Measurements from ENCODE around the gene UBE2J2.

Gene UBE2J2

DNA sequence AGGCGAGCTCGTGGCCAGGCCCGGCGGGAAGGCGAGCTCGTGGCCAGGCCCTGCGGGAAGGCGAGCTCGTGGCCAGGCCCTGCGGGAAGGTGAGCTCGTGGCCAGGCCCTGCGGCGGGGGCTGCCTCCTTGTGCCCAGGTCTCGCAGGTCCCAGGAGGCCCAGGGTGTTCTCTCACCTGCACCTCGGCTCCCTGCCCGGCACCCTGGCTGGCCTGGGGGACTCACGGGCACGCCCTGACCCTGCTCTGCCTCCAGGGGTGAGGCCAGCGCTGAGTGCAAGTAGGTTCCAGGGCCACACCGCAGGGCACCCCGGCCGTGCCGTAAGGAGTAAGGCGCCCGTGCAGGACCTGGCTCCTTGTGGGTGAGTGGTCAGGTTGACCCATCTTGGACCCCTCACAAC, 46.3 kb downstream of the UBE2J2 start:
- H3F3A ChIP-seq (ENCODE audit: control insufficient read depth, insufficient read depth): no peaks in the 10 kb centered on the region
- no peaks in the 10 kb centered on the region for H3K27me3 ChIP-seq (ENCODE audit: control insufficient read depth, low read length)
- no peaks in the 10 kb centered on the region for H3K9me3 ChIP-seq (ENCODE audit: control insufficient read depth, insufficient read depth, low read length)
- TF ChIP-seq, protein P1, sequence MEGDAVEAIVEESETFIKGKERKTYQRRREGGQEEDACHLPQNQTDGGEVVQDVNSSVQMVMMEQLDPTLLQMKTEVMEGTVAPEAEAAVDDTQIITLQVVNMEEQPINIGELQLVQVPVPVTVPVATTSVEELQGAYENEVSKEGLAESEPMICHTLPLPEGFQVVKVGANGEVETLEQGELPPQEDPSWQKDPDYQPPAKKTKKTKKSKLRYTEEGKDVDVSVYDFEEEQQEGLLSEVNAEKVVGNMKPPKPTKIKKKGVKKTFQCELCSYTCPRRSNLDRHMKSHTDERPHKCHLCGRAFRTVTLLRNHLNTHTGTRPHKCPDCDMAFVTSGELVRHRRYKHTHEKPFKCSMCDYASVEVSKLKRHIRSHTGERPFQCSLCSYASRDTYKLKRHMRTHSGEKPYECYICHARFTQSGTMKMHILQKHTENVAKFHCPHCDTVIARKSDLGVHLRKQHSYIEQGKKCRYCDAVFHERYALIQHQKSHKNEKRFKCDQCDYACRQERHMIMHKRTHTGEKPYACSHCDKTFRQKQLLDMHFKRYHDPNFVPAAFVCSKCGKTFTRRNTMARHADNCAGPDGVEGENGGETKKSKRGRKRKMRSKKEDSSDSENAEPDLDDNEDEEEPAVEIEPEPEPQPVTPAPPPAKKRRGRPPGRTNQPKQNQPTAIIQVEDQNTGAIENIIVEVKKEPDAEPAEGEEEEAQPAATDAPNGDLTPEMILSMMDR (IDR thresholded peaks at IDR 0.05; ENCODE audit: low read depth, low read length, poor library complexity, severe bottlenecking): no peak
- TF ChIP-seq EZH2phosphoT487 (IDR thresholded peaks at IDR 0.05; ENCODE audit: borderline replicate concordance, low read length): no peak
- H3K27ac ChIP-seq (ENCODE audit: low read depth, low read length): no peak overlapping the region
- peaks cover 11% of the 10 kb centered on the region for H3K4me1 ChIP-seq (ENCODE audit: control insufficient read depth, low read length)
- no peak overlapping the region for H3K4me3 ChIP-seq (ENCODE audit: low read length)
- no peaks in the 10 kb centered on the region; the same call in 1 of the 2 replicates for H4K20me1 ChIP-seq (ENCODE audit: control insufficient read depth, insufficient read depth, low read depth, low read length)
- no peak overlapping the region for H3K4me2 ChIP-seq (ENCODE audit: low read length)
- H3K79me2 ChIP-seq (ENCODE audit: control insufficient read depth, low read length): peaks cover 75% of the 10 kb centered on the region
- peaks cover 77% of the 10 kb centered on the region for H3K36me3 ChIP-seq (ENCODE audit: control insufficient read depth, low read length)
- H3K9me2 ChIP-seq (replicated peaks; ENCODE audit: control insufficient read depth, low read length): no peaks in the 10 kb centered on the region

DNA sequence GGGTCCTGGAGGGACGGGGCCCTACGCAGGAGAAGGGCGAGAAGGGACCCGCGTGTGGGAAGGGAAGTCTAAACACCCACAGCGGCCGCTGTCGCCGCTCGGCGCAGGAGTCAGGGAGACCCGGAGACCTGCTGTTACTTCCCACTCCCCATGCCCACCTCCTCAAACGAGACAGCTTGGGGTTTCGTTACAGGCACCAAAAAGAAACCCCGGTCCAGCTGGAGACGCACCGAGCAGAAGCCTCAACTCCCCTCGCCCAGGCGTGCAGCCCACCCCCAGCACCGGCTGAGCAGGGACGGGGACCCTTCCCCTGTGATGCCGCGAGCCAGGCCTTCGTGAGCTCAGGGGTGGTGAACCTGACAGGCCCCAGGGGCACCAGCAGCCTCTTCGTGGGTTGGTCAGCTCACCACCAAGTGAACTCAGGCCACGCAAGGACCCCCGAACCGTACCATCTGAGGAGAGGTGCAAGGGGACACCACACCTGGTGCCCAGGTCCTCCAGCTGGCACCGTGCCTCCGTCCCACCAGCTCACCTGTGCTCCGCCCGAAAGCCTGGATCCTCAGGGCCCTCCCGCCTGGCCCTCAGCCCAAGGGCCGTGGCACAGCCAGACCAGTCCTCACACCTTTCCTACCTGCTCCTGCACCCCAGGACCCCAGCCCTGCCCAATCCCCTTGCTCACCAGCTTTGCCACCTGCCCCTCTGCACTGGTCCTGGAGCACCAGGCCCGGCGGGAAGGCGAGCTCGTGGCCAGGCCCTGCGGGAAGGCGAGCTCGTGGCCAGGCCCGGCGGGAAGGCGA, 46.9 kb downstream of the UBE2J2 start:
- H3K36me3 ChIP-seq (ENCODE audit: control insufficient read depth, low read length): peaks cover 81% of the 10 kb centered on the region
- H3K4me1 ChIP-seq (ENCODE audit: control insufficient read depth, low read length): peaks cover 11% of the 10 kb centered on the region
- no peak overlapping the region for H3K4me2 ChIP-seq (ENCODE audit: low read length)
- no peaks in the 10 kb centered on the region for H3K9me2 ChIP-seq (replicated peaks; ENCODE audit: control insufficient read depth, low read length)
- H3K27me3 ChIP-seq (ENCODE audit: control insufficient read depth, low read length): no peaks in the 10 kb centered on the region
- peaks cover 75% of the 10 kb centered on the region for H3K79me2 ChIP-seq (ENCODE audit: control insufficient read depth, low read length)
- H4K20me1 ChIP-seq (ENCODE audit: control insufficient read depth, insufficient read depth, low read depth, low read length): no peaks in the 10 kb centered on the region; the same call in 1 of the 2 replicates
- H3K27ac ChIP-seq (ENCODE audit: low read depth, low read length): no peak overlapping the region
- H3F3A ChIP-seq (ENCODE audit: control insufficient read depth, insufficient read depth): no peaks in the 10 kb centered on the region
- TF ChIP-seq, protein P1 (IDR thresholded peaks at IDR 0.05; ENCODE audit: low read depth, low read length, poor library complexity, severe bottlenecking): no peak
- TF ChIP-seq EZH2phosphoT487 (IDR thresholded peaks at IDR 0.05; ENCODE audit: borderline replicate concordance, low read length): no peak
- H3K4me3 ChIP-seq (ENCODE audit: low read length): no peak overlapping the region
- H3K9me3 ChIP-seq (ENCODE audit: control insufficient read depth, insufficient read depth, low read length): no peaks in the 10 kb centered on the region

DNA sequence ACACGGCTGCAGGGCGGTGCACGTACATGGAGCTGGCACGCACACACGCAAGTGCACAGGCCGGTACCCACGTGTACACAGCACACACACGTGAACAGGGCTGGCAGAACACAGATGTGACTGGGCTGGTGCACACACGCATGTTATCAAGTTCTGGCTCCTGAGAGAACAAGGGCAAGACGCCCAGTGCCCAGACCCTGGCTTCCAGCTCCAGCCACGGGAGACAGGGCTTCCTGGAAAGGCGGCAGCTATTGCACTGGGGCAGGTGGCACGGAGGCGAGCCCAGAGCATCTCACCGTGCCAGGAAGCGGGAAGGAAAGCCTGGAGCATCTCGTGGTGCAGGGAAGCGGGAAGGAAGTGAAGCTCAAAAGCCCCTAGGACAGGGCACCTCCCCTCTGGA, 47.7 kb downstream of the UBE2J2 start:
- Histone ChIP-seq H3K27me3 (ENCODE audit: control insufficient read depth, low read length) (no peaks in the 10 kb centered on the region), H3K9me3 (ENCODE audit: control insufficient read depth, insufficient read depth, low read length) (no peaks in the 10 kb centered on the region), H3K4me2 (ENCODE audit: low read length) (no peak overlapping the region), H3K4me3 (ENCODE audit: low read length) (no peak overlapping the region), H3K36me3 (ENCODE audit: control insufficient read depth, low read length) (peaks cover 79% of the 10 kb centered on the region), H3F3A (ENCODE audit: control insufficient read depth, insufficient read depth) (no peaks in the 10 kb centered on the region), H3K9me2 (replicated peaks; ENCODE audit: control insufficient read depth, low read length) (no peaks in the 10 kb centered on the region), H4K20me1 (ENCODE audit: control insufficient read depth, insufficient read depth, low read depth, low read length) (no peaks in the 10 kb centered on the region; the same call in 1 of the 2 replicates), H3K27ac (ENCODE audit: low read depth, low read length) (no peak overlapping the region), H3K4me1 (ENCODE audit: control insufficient read depth, low read length) (peaks cover 11% of the 10 kb centered on the region), H3K79me2 (ENCODE audit: control insufficient read depth, low read length) (peaks cover 66% of the 10 kb centered on the region)
- TF ChIP-seq EZH2phosphoT487 (IDR thresholded peaks at IDR 0.05; ENCODE audit: borderline replicate concordance, low read length): no peak
- TF ChIP-seq, protein P1 (IDR thresholded peaks at IDR 0.05; ENCODE audit: low read depth, low read length, poor library complexity, severe bottlenecking): no peak
